Loucy (cell line): Measurements from ENCODE around the gene RAB44.
A peak's percentile ranks its signal among the peaks of the same experiment; 100 is the strongest.

Experiments
- H2AFZ ChIP-seq: fragments of 200-600 bp; sonication (generic); 2 replicates; pipeline ENCODE4 v1.6.0; 2016; ENCODE audit warnings: antibody characterized with exemption, mild to moderate bottlenecking, low read length, moderate library complexity
- H3F3A ChIP-seq: fragments of 200-600 bp; 2 replicates; pipeline ENCODE4 v1.6.0; 2016; ENCODE audit warnings: antibody characterized with exemption, low read depth, mild to moderate bottlenecking
- H3K27me3 ChIP-seq: fragments of 200-600 bp; sonication (generic); 2 replicates; pipeline ENCODE4 v1.6.1; 2014; ENCODE audit warnings: low read length, mild to moderate bottlenecking; ENCODE audit not compliant: insufficient read depth, poor library complexity, severe bottlenecking
- H3K36me3 ChIP-seq: fragments of 200-600 bp; sonication (generic); 2 replicates; pipeline ENCODE4 v1.6.1; 2016; ENCODE audit warnings: low read length; ENCODE audit not compliant: insufficient read depth
- H3K4me1 ChIP-seq: fragments of 200-600 bp; sonication (generic); 2 replicates; pipeline ENCODE4 v1.5.1; 2014; ENCODE audit warnings: low read length, mild to moderate bottlenecking; ENCODE audit not compliant: insufficient read depth, poor library complexity, severe bottlenecking
- H3K4me2 ChIP-seq: fragments of 200-600 bp; sonication (generic); 2 replicates; pipeline ENCODE4 v1.6.0; 2014; ENCODE audit warnings: antibody characterized with exemption, low read length, low read depth, mild to moderate bottlenecking; ENCODE audit not compliant: poor library complexity, severe bottlenecking
- H3K4me3 ChIP-seq: fragments of 200-600 bp; sonication (generic); 2 replicates; pipeline ENCODE4 v1.5.1; 2014; ENCODE audit warnings: low read length, mild to moderate bottlenecking, mixed read lengths; ENCODE audit not compliant: poor library complexity, severe bottlenecking
- H3K79me2 ChIP-seq: fragments of 200-600 bp; sonication (generic); 2 replicates; pipeline ENCODE4 v1.6.1; 2014; ENCODE audit warnings: low read length; ENCODE audit not compliant: insufficient read depth
- H3K9ac ChIP-seq: fragments of 200-600 bp; sonication (generic); 2 replicates; pipeline ENCODE4 v1.6.0; 2014; ENCODE audit warnings: mild to moderate bottlenecking, low read depth, low read length, moderate library complexity; ENCODE audit not compliant: poor library complexity, severe bottlenecking
- H3K9me2 ChIP-seq: fragments of 200-600 bp; sonication (generic); replicated peaks from 2 replicates; pipeline ENCODE4 v1.6.1; 2016; ENCODE audit warnings: low read depth, low read length, mixed read lengths
- H3K9me3 ChIP-seq: fragments of 200-600 bp; sonication (generic); 2 replicates; pipeline ENCODE4 v1.6.1; 2014; ENCODE audit warnings: mild to moderate bottlenecking, antibody characterized with exemption, low read length, low read depth; ENCODE audit not compliant: insufficient read depth
- H4K20me1 ChIP-seq: fragments of 200-600 bp; sonication (generic); 2 replicates; pipeline ENCODE4 v1.6.0; 2014; ENCODE audit warnings: antibody characterized with exemption, low read length, mild to moderate bottlenecking; ENCODE audit not compliant: insufficient read depth, poor library complexity, severe bottlenecking
- EZH2phosphoT487 ChIP-seq: fragments of 200-600 bp; IDR thresholded peaks from 2 replicates; pipeline ENCODE4 v1.6.1; 2018; ENCODE audit warnings: antibody characterized with exemption, mild to moderate bottlenecking, moderate library complexity, borderline replicate concordance
- TF ChIP-seq, protein P1 (sequence below): fragments of 200-600 bp; sonication (generic); conservative IDR thresholded peaks from 2 replicates; pipeline ENCODE4 v1.5.1; 2014; ENCODE audit warnings: mild to moderate bottlenecking, antibody characterized with exemption, low read length

The RAB44 gene

DNA sequence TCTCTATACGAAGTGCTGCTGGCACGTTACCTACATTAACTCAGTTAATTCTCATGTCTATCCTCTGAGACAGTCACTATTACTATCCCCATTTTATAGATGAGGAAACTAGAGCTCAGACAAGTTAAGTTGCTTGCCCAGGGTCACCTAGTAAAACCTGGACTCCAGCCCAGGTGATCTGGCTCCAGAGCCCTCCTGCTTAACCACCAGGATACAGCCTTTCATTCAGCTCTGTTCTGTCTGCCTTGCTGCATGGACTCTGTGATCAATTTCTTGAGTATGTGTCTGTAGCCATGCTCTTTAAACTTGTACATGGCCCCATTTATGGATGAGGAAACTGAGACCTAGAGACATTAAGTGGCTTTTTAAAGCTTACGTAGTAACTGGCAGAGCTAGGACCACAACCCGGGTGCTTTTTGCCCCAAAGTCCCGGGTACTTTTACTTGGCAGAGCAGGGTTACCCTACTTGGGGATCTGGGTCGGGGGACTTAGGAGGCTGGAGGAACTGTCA is 14.4 kb upstream of the RAB44 start:
- no peak overlapping the region for H2AFZ ChIP-seq
- H3K4me3 ChIP-seq, result no peak overlapping the region

DNA sequence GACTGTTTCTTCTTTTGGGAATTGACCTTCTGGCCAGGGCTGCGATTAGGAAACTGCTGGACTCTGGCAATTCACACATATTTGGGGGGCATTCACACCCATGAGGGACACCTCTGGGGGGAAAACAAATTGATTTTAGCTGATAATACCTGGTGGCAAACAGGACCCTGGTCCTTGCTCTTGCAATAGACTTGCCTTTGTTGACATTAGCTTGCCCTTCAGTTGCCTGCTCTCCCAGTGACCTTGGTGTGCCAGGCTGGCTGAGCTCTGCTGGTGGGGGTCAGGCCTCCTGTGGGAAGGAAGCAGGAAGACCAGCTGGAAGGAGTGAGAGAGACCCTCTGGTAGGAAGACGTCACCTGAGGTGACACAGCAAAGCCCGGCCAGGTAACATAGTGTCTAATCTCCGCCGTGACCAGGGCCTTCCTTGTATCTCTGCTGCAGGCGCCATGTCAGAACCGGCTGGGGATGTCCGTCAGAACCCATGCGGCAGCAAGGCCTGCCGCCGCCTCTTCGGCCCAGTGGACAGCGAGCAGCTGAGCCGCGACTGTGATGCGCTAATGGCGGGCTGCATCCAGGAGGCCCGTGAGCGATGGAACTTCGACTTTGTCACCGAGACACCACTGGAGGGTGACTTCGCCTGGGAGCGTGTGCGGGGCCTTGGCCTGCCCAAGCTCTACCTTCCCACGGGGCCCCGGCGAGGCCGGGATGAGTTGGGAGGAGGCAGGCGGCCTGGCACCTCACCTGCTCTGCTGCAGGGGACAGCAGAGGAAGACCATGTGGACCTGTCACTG is 13.8 kb upstream of the RAB44 start:
- Histone ChIP-seq H3K79me2 (peaks cover 17% of the 10 kb centered on the region), H3K9me2 (no peaks in the 10 kb centered on the region), H2AFZ (no peak overlapping the region), H3K4me2 (no peak overlapping the region), H3K9ac (no peak overlapping the region), H3K36me3 (peaks cover 6% of the 10 kb centered on the region; the same call in 1 of the 2 replicates), H4K20me1 (no peaks in the 10 kb centered on the region), H3K27me3 (no peaks in the 10 kb centered on the region), H3F3A (no peaks in the 10 kb centered on the region), H3K9me3 (no peaks in the 10 kb centered on the region), H3K4me1 (peaks cover 37% of the 10 kb centered on the region), H3K4me3 (no peak overlapping the region)
- TF ChIP-seq, protein P1, sequence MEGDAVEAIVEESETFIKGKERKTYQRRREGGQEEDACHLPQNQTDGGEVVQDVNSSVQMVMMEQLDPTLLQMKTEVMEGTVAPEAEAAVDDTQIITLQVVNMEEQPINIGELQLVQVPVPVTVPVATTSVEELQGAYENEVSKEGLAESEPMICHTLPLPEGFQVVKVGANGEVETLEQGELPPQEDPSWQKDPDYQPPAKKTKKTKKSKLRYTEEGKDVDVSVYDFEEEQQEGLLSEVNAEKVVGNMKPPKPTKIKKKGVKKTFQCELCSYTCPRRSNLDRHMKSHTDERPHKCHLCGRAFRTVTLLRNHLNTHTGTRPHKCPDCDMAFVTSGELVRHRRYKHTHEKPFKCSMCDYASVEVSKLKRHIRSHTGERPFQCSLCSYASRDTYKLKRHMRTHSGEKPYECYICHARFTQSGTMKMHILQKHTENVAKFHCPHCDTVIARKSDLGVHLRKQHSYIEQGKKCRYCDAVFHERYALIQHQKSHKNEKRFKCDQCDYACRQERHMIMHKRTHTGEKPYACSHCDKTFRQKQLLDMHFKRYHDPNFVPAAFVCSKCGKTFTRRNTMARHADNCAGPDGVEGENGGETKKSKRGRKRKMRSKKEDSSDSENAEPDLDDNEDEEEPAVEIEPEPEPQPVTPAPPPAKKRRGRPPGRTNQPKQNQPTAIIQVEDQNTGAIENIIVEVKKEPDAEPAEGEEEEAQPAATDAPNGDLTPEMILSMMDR, result no peak
- TF ChIP-seq EZH2phosphoT487, result no peak

More for the DNA sequence above, 14.4 kb upstream of the RAB44 start:
- H3K9me2 ChIP-seq, result no peaks in the 10 kb centered on the region
- no peaks in the 10 kb centered on the region for H3K9me3 ChIP-seq
- peaks cover 6% of the 10 kb centered on the region; the same call in 1 of the 2 replicates for H3K36me3 ChIP-seq
- no peaks in the 10 kb centered on the region for H4K20me1 ChIP-seq
- H3K9ac ChIP-seq, result peak overlapping the region; percentile 60
- TF ChIP-seq, protein P1, result no peak
- no peak for TF ChIP-seq EZH2phosphoT487
- H3K4me1 ChIP-seq, result peaks cover 42% of the 10 kb centered on the region
- peaks cover 17% of the 10 kb centered on the region for H3K79me2 ChIP-seq
- no peaks in the 10 kb centered on the region for H3F3A ChIP-seq
- no peaks in the 10 kb centered on the region for H3K27me3 ChIP-seq
- peak overlapping the region; percentile 38 for H3K4me2 ChIP-seq

DNA sequence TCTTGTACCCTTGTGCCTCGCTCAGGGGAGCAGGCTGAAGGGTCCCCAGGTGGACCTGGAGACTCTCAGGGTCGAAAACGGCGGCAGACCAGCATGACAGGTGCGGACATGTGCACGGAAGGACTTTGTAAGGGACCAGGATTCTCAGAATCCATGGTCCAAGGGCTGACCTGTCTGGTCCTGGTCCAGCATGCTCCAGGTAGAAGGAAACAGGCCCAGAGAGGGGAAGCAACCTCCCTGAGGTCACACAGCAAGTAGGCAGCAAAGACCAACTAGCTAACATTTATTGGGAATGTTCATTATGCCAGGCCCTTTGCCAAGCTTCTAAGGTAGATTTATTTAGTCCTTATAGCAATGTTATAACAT is 13.2 kb upstream of the RAB44 start:
- TF ChIP-seq, protein P1, result no peak
- no peak for TF ChIP-seq EZH2phosphoT487
- no peaks in the 10 kb centered on the region for H3K9me2 ChIP-seq
- H3K79me2 ChIP-seq, result peaks cover 17% of the 10 kb centered on the region
- H3K36me3 ChIP-seq, result peaks cover 6% of the 10 kb centered on the region; the same call in 1 of the 2 replicates
- H3K4me2 ChIP-seq, result no peak overlapping the region
- no peaks in the 10 kb centered on the region for H3K27me3 ChIP-seq
- H3K9me3 ChIP-seq, result no peaks in the 10 kb centered on the region
- H3F3A ChIP-seq, result no peaks in the 10 kb centered on the region
- no peak overlapping the region for H3K9ac ChIP-seq
- H4K20me1 ChIP-seq, result no peaks in the 10 kb centered on the region
- H3K4me1 ChIP-seq, result peaks cover 31% of the 10 kb centered on the region
- no peak overlapping the region for H2AFZ ChIP-seq
- H3K4me3 ChIP-seq, result no peak overlapping the region
